Dermis blood vessel endothelial cell (primary cell): Measurements from ENCODE around the gene NFE2L1. TPM values are rescaled to one million over a fixed set of nuclear protein-coding genes. Genes with fewer than 3 reads are reported as not detected.
A peak's percentile ranks its signal among the peaks of the same experiment; 100 is the strongest.
"Not testable (repeated sequence)": the region's sequence is repeated elsewhere in the genome, so short reads cannot be mapped to it uniquely, and the experiment has no call there.

Experiments
- DNase-seq: peaks from one replicate; pipeline ENCODE4 v3.0.0; 2010
- total RNA-seq: library from RNA; depleted of rRNA; stranded (reverse); fragments of >200 nt; gene quantifications from 2 replicates; pipeline ENCODE4 v1.2.3, GENCODE V29; 2014

Gene NFE2L1, protein sequence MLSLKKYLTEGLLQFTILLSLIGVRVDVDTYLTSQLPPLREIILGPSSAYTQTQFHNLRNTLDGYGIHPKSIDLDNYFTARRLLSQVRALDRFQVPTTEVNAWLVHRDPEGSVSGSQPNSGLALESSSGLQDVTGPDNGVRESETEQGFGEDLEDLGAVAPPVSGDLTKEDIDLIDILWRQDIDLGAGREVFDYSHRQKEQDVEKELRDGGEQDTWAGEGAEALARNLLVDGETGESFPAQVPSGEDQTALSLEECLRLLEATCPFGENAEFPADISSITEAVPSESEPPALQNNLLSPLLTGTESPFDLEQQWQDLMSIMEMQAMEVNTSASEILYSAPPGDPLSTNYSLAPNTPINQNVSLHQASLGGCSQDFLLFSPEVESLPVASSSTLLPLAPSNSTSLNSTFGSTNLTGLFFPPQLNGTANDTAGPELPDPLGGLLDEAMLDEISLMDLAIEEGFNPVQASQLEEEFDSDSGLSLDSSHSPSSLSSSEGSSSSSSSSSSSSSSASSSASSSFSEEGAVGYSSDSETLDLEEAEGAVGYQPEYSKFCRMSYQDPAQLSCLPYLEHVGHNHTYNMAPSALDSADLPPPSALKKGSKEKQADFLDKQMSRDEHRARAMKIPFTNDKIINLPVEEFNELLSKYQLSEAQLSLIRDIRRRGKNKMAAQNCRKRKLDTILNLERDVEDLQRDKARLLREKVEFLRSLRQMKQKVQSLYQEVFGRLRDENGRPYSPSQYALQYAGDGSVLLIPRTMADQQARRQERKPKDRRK
- total RNA-seq: 95.1 and 209 TPM in 2 replicates

DNA sequence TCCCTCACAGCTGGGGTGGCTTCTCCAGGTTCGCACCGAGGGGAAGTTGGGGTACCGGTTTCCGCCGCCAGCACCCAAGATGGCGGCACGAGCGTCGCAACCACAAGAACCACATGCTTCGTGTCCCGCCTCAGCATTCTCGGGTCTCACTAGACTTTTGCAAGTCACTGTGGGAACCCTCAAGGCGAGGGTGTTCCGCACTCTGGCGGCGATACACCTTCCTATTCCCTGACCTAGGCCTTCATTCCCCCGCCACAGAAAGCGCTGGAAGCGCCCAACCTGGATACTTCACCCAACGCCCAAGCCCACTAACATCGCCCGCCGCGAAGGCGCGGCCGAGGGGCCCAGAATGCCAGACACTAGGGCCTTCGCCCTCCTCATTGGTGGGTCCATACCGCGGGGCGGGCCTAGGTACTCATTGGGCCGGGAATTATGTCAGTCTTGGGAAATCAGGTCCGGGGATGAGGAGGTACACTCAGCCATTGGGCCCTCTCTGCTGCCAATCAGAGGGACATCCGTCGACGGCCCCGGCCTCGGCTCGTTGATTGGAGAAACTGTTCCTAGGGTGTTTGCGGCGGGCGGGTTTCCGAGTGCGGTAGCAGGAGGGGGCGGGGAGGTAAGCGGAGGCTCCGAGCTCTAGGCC is at the start of gene NFE2L1:
Gene NFE2L1 (plus strand): TSS at position 619 of the 643 bp plus-strand sequence. CDS start 2,760 bp downstream, outside the sequence.
- DNase-seq: peak; percentile 100

DNA sequence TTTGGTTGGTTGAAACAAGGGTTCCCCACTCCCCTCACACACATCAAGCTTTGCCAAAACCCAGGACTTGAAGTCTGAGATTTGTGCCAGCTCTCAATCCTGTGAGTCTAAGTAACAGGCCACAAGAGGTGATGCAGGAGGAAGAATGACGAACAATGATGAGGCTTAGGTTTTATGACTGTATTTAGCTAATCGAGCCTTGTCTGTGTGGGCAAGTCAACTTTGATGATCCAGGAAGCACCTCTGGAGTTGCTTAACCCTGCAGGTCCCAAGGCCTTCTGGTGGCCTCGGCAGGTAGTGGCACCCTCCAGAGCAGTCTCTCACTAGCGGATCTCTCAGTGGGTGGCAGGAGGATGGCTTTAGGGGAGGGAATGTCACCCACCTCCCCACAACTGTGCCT is 48.6 kb upstream of the NFE2L1 start:
- DNase-seq: peak; percentile 53

DNA sequence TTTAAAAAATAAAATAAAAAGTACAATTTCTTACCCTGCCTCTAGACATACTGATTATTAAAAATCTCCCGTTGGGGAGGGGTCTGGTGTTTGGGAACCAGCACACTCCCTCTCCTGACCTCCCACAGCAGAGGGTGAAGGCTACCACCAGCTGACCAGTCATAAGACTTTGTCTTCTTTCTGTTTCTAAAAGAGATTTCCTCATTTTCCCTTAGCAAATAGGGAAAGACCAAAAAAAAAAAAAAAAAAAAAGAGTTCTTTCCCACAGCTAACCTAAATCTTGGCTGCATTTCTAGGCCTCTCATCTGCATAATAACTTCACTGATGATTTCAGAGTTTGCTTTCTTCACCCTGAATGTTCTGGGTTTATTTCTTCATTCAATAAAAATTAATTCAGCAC is 47.0 kb upstream of the NFE2L1 start:
- no peak for DNase-seq

DNA sequence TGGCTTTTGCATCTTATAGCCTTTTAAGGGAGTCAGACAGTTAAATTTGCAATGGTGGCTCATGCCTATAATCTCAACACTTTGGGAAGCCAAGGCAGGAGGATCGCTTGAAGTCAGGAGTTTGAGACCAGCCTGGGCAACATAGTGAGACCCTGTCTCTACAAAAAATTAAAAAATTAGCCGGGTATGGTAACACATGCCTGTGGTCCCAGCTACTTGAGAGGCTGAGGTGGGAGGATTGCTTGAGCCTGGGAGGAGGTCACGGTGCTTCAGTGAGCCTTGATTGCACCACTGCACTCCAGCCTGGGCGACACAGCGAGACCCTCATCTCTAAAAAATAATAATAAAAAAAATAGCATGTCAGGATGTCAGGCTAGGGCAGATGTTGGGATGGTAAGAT is 46.5 kb upstream of the NFE2L1 start:
- not testable (repeated sequence) for DNase-seq

DNA sequence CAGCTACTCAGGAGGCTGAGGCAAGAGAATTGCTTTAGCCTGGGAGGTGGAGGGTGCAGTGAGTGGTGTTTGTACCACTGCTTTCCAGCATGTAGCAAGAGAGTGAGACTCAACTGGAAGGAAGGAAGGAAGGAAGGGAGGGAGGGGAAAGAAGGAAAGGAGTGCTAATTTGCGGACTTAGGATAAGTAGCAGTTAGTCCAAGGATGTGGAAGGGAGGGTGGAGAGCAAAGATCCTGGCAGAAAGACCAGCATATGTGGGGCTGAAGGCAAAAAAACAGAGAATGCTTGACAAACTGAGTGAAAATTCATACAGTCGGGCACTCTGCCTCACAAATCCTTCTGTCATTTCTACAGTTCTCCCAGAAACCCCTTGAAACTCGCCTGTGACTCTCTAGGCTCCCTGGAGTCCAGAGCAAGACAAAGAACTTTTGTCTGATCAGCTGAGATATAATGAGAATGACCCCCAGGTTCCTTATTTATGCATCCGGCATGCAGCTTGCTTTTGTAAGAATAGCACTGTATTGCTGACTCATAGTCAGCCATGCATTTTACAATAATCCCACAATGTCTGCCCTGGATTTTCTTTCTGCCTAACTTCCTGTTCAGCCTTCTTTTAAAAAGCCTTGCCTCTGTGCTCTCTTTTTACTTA is 45.8 kb upstream of the NFE2L1 start:
- DNase-seq: peak; percentile 87

DNA sequence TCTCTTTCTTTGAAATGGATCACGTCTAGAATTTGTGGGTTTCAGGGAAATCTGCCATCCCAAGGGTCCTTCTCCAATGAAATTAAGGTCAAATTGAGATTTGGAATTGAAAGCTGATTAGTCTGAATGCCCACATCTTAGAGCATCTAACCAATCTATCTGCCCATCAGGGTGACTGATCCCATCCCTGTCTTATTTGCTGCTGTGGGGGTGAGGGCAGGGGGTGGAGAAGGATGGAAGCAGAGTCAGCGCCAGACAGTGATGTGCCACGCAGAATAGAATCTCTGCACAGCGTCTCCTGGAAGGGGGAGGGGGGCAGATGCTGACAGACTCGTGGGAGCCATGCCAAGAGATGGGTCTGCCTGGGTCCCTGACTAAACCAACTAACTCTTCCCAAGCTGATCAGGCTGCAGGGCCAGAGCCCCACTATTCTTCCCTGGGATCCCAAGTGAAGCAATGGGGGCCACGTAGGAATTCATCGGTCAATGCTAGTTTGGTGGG is 45.2 kb upstream of the NFE2L1 start:
- DNase-seq: no peak

DNA sequence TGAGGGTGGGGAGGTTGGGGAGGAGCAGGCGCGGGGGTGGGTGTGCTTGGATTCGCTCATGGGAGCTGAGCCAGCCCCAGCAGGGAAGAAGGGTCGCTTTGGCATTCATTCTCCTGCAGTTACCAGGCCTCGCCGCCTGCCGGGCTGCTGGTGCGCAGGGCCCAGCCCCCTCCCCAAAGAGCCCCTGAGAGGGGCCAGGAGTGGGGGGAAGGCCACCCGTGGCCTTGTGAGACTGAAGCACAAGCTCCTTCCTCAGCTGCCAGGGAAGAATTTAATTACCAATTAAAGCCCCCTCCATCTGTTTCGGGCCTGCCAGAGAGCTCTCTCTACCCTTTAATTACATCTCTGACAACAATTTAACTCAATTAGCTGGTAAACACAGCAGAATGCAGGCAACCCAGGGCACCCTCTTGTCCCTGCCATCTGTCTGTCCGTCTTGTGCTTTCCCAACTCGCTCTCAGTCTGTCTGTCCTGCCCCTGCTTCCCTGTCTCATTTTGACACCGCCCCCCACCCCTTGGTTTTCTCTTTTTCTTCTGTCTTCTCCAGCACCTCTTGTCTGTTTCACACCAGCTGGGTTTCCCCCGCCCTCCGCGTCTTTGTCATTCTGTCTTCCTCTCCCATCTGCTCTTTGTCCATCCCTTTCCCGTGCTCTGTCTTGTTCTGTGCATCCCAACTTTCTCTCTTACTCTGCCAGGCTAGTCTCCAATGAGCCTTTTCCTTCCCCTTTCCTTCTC is 44.6 kb upstream of the NFE2L1 start:
- DNase-seq: no peak

DNA sequence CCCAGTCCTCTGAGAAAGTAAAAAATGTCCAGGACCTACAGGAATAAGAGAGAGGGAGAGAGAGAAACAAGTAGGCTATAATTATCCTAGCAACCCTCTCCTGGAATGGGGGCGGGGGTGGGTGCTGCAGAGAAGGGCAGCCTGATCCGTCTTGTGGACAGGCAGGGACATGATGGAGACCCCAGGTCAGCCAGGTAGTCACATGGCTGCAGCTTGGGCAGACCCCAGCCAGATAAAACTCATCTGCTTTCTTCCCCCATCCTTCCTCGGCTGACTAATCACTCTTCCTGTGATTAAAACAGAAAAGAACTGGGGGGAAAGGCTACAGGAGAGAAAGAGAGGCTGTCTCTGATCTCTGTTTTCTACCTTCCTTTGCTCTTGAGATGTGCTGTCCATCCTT is 43.2 kb upstream of the NFE2L1 start:
- DNase-seq: peak; percentile 13

DNA sequence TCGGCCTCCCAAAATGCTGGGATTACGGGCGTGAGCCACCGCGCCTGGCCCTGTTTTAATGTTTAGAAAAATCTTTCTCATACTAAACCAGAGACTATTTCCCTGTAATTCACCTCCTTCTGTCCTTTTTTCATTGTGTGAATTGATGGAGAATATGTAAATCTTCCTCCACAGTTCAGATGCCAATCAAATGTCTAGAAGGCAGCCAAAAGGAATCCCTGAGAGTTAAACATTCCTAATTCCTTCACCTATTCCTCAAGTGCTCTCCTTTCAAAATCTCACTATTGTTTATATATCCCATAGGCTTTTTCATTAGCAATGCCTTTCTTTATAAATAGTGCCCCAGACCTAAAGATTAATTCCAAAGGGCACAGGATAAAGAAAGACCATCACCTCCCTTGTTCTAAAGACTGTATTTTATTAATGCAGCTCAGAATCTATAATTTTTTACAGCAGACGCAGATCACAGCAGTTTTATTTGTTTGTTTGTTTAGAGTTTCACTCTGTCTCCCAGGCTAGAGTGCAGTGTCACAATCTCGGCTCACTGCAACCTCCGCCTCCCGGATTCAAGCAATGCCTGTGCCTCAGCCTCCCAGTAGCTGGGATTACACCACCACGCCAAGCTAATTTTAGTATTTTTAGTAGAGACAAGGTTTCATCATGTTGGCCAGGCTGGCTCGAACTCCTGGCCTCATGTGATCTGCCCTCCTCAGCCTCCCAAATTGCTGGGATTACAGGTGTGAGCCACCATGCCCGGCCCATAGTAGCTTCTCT is 41.0 kb upstream of the NFE2L1 start:
- no peak for DNase-seq

DNA sequence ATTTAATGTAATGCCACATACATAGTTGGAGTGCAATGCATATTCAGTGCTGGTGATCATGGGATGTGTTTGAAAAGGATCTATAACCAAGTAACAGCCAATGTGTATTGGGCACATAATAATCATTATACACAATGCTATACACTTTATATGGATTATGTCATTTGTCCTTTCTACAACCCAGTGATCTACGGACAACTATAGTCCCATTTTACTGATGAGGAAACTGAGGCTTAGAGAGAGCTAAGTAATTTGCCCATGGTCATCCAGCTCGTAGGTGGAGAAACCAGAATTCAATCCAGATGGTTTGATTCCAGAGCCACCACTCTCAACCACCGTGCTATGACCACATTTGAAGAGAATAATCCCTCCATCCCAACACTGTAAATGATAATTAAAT is 38.0 kb upstream of the NFE2L1 start:
- DNase-seq: no peak

DNA sequence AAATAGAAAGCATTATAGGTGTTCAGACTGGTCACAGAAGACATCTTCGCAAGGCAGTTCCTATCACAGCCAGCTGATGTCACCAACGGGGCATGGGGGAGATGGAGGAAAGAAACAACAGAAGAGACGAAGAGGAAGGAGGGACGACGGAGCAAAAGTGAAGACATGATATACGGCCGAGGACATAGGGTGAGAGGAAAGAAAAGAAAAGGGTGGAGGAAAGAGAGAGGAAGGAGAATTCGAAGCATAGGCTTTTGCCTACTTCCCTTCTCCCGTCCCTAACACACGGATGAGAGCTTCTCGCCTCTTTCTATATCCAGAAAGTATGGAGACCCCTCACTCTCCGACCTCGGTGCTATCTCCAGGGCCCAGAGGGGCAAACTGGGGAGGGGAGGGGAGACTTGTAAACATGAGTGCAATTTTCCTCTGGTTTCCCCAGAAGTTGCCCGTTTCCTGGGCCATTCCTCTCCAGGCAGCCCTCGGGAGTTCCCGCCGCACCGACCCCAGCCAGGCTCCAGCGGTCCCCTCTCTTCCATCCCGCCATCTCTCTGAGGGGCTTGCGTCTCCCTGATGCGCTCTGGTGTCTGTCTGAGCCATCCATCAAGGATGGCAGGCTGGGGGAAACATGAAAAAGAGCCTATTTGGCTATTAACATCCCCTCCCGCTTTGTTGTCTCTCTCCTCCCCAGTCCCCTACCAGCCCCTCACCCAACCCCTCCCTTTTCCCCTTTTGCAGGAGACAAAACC is 36.6 kb upstream of the NFE2L1 start:
- DNase-seq: peak; percentile 52

DNA sequence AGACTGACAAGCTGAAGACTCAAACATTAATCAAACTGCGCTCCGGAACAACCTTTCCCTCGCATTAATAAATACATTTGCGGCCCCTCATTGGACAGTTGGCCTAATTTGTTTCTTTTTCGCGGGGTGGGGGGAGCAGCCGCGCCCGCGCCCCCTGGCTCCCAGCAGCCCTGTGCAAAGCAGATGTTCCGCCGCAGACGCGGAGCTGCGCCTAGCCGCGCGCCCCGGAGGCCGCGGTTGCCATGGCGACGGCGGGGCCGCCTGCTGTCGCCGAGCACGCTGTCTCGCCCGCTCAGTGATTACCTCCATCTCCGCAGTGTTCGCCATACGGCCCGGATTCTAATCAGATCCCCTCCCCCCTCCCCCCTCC is 36.0 kb upstream of the NFE2L1 start:
- DNase-seq: peak; percentile 39

DNA sequence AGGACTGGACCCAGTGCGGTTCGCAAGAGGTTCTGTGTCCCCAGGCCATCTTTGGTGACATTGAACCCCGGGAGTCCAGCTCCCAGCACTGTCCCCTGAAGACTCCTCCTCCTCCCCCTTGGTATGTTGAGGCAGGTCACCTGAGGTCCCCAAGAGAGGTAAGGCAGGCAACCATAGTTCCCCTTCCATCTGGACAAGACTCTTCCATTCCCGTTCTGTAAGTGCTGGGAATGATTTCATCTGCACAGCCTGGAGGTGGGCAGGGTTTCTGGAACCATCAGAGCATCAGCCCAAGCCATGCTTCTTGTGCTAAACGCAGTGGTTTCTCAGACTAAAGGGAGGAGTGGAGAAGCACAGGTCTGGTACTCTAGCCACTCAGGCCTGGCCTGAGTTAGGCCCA is 35.5 kb upstream of the NFE2L1 start:
- DNase-seq: no peak

DNA sequence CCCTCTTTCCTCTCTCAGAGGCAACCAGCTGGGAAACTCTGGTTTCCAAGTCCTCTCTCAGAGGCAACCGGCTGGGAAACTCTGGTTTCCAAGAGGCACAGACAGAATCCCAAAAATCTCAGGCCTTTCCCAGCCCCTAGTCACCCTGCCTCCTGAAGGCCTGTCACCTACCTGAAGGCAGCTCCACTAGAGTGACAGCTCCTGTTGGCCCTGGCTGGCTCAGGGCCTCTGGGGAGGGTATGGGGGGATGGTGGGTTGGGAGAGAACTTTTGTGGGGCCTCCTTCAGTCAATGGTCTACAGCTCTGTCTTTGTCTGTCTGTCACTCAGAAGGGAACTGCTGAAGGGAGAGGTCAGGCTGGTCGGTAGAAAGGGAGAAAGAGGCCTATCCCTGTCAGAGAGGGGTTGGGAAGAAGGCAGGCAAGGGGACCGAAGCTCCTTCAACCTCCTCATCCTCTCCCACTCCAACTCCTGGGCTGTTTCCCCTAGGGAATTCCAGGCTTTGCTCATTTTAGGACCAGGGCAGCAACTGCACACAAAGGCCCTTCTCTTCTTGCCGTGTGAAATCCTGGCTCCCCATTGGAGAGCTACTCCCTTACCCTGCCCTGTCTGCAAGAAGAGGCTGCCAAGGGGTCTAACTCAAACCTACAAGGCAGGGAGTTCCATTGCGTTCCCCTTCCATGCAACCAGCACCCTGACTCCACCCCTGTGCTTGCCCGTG is 34.1 kb upstream of the NFE2L1 start:
- DNase-seq: no peak

DNA sequence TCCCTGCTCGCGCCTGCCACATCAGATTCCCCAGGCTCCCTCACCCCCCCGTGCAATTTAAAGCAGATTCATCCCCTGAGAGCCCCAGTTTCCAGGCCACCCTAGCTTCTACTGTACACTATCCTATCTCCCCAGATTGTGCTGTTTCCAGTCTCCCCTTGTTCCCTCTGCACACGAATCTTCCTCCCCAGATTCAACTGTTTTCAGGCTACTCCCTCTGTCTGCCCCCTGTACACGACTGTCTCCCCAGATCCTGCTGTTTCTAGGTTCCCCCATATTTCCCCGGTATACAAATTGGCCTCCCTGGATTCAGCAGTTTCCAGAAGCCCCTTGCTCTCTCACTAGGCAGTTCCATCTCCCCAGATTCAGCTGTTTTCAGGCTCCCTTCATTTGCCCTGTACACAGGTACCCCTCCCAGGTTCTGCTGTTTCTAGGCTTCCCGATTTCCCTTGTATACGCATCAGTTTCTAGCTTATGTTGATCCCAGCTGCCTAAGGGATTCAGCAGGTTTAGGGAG is 33.5 kb upstream of the NFE2L1 start:
- DNase-seq: no peak

DNA sequence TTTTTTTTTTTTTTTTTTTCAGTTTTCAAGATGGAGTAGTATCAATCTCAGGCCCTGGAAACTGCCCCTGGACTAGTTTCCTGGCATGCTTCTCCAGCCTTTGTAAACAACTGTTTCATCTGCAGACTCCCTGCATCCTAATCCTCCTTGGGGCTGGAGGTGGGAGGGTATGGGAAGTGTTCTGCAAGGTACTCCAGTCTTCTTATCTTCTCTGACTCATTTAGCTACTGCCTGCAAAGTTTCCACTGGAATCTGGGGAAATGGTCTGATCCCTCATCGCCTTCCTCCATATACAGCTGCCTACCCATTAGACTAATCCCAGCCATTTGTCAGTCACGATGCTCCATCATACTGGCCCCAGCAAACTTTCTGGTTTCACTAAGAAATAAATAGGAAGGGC is 32.0 kb upstream of the NFE2L1 start:
- no peak for DNase-seq

DNA sequence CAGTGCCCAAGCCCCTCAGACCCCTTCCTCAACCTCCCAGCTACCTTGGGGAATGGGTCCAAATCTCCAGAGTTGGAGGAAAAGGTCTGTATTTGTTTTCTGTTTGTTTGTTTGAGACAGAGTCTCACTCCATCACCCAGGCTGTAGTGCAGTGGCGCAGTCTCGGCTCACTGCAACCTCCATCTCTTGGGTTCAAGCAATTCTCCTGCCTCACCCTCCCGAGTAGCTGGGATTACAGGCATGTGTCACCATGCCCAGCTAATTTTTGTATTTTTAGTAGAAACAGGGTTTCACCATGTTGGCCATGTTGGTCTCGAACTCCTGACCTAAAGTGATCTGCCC is 30.4 kb upstream of the NFE2L1 start:
- not testable (repeated sequence) for DNase-seq

DNA sequence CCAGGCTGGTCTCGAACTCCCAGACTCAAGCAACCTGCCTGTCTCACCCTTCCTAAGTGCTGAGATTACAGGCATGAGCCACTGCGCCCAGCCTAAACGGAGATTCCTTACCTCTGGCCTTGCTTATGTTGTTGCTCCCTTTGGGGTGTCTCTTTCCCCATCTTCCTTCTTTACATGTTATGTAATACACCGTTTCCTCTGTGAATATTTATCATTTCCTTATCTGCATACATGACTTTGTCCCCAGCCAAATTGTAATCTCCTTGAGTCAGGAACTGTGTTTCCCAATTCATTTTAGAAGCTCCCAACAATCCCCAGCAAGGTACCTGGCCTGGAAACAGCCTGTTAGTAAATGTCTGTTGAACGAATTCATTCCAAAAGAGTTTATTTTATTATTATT is 26.2 kb upstream of the NFE2L1 start:
- DNase-seq: no peak

DNA sequence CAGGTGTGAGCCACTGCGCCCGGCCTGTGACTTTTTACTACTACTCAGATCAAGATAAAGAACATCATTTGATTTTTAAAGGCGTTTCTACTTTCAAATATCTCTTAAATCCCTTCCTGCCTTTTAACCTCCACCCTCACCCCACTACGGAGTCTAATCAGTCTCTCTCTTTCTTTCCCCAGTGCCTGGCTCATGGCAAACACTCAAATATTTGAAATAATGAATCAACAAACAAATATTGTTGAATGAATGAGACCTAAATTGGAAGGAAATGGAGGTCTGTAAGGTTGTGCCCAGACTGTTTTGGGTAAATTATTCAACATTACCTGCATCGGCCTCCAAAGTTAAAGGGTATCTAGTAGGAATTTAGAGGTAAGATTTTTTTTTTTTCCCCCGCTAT is 25.3 kb upstream of the NFE2L1 start:
- no peak for DNase-seq
